ENCODE results near the gene FNBP1. TPM values are rescaled to one million over a fixed set of nuclear protein-coding genes. Genes with fewer than 3 reads are reported as not detected.

The FNBP1 gene
- total and polyA plus RNA-seq, 2 of the 8 experiments (the other 6 are each of a cell fraction or from before 2014, with no cell fraction given) = 7.2 to 40.9 TPM

DNA sequence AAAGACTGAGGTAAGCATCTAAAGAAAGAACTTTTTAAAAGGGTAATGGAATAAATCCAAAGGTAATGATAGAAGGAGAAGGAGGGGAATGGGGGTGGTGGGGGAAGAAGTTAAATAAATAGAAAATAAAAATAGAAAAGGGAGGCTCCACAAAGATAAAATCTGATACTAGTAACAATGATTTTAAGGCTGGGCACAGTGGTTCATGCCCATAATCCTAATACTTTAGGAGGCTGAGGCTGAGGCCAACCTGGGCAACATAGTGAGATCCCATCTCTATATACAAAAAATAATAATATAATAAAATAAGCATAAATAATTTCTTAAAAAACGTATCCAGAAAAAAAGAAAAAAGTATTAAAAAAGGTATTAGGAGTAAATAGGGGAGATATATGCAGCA, 89.3 kb downstream of the FNBP1 start:
- Histone ChIP-seq H3K9me3 (ENCODE audit: insufficient read depth in 2 of 2, low read depth in 1 of 2, low read length in 1 of 2) (no peaks in the 10 kb centered on the region), H3K27ac (ENCODE audit: low read depth, low read length) (no peak overlapping the region), H3K4me3 (ENCODE audit: extremely low read depth in 1 of 4, insufficient read depth in 2 of 4, low read depth in 3 of 4, low read length in 4 of 4) (no peak overlapping the region), H4K91ac (replicated peaks; ENCODE audit: insufficient read length, low read length) (no peak overlapping the region), H3K4me1 (replicated peaks in 1 of 4; ENCODE audit: control insufficient read depth in 3 of 4, insufficient read depth in 4 of 4, low read length in 3 of 4) (no peaks in the 10 kb centered on the region), H4K5ac (ENCODE audit: insufficient read length, low read depth, low read length) (no peak overlapping the region), H3K4ac (replicated peaks; ENCODE audit: insufficient read length, low read depth, low read length) (no peak overlapping the region), H3K56ac (replicated peaks; ENCODE audit: insufficient read length, low read depth, low read length) (no peak overlapping the region), H2AFZ (ENCODE audit: low read length) (no peak overlapping the region), H3K4me2 (ENCODE audit: insufficient read depth in 1 of 2, low read depth in 2 of 2, low read length in 2 of 2) (no peak overlapping the region), H3K9ac (replicated peaks in 1 of 4; ENCODE audit: extremely low read depth in 1 of 4, low read depth in 3 of 4, low read length in 3 of 4) (no peak overlapping the region), H3K79me1 (ENCODE audit: low read depth, low read length) (no peaks in the 10 kb centered on the region), H2BK5ac (ENCODE audit: low read depth, low read length) (no peak overlapping the region), H2BK20ac (ENCODE audit: low read length) (no peak overlapping the region), H4K20me1 (replicated peaks in 1 of 2; ENCODE audit: control insufficient read depth in 1 of 2, insufficient read depth in 2 of 2, low read length in 2 of 2) (no peaks in the 10 kb centered on the region), H3K18ac (ENCODE audit: extremely low read depth, low read length) (no peak overlapping the region), H3K36me3 (ENCODE audit: control insufficient read depth in 2 of 4, insufficient read depth in 4 of 4, low read length in 3 of 4) (no peaks in the 10 kb centered on the region; a peak in 3 of 8 replicates), H2BK120ac (replicated peaks; ENCODE audit: low read depth, low read length) (no peak overlapping the region), H4K8ac (ENCODE audit: extremely low read depth, insufficient read depth, low read length) (no peak overlapping the region), H2BK12ac (ENCODE audit: low read depth, low read length) (no peak overlapping the region), H3K23ac (ENCODE audit: insufficient read length) (no peak overlapping the region), H3K14ac (ENCODE audit: insufficient read length) (no peak overlapping the region), H3K23me2 (ENCODE audit: low read depth, low read length) (no peaks in the 10 kb centered on the region), H3K27me3 (replicated peaks in 1 of 4; ENCODE audit: control insufficient read depth in 3 of 4, extremely low read depth in 1 of 4, insufficient read depth in 3 of 4, low read length in 3 of 4) (no peaks in the 10 kb centered on the region), H2BK15ac (ENCODE audit: low read length) (no peak overlapping the region), H3K79me2 (ENCODE audit: control insufficient read depth in 1 of 2, insufficient read depth in 2 of 2, low read length in 2 of 2) (no peaks in the 10 kb centered on the region), H2AK5ac (ENCODE audit: low read depth, low read length) (no peak overlapping the region)
- DNase-seq (ENCODE audit: low read depth in 1 of 2, low spot score in 2 of 2) (no peak), FAIRE-seq (no peak)
- CTCF ChIA-PET (ENCODE audit: partially characterized antibody) = no interaction called here
- POLR2A ChIA-PET (ENCODE audit: partially characterized antibody) = no interaction called here
- WGBS, 2 experiments (ENCODE audit: extremely low coverage in 1 of 2, insufficient coverage in 1 of 2, insufficient read length in 1 of 2, insufficient replicate concordance in 2 of 2, low coverage in 1 of 2, low lambda C conversion rate in 2 of 2, missing lambda C conversion rate in 1 of 2) = 77 to 100% methylated on average over 1 of the region's 1 CpG
- no peak for TF ChIP-seq HDAC2 (IDR thresholded peaks at IDR 0.05; ENCODE audit: borderline replicate concordance in 1 of 2, low read depth in 2 of 2, low read length in 2 of 2)
- TF ChIP-seq TAF7 (optimal IDR thresholded peaks at IDR 0.05; ENCODE audit: borderline replicate concordance, low read depth, low read length) = no peak
- TF ChIP-seq ATF2 (IDR thresholded peaks at IDR 0.05; ENCODE audit: low read length) = no peak
- TF ChIP-seq SIN3A (conservative IDR thresholded peaks at IDR 0.05 in 1 of 2, IDR thresholded peaks at IDR 0.05 in 1 of 2; ENCODE audit: low read depth in 1 of 2, low read length in 2 of 2) = no peak
- no peak for TF ChIP-seq FOSL1 (IDR thresholded peaks at IDR 0.05; ENCODE audit: insufficient read depth, low read depth, low read length)
- TF ChIP-seq BRCA1 (IDR thresholded peaks at IDR 0.05; ENCODE audit: low read depth, low read length) = no peak
- TF ChIP-seq CBX8 (IDR thresholded peaks at IDR 0.05; ENCODE audit: borderline replicate concordance, low read depth, low read length) = no peak
- TF ChIP-seq, protein P1, sequence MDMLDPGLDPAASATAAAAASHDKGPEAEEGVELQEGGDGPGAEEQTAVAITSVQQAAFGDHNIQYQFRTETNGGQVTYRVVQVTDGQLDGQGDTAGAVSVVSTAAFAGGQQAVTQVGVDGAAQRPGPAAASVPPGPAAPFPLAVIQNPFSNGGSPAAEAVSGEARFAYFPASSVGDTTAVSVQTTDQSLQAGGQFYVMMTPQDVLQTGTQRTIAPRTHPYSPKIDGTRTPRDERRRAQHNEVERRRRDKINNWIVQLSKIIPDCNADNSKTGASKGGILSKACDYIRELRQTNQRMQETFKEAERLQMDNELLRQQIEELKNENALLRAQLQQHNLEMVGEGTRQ (IDR thresholded peaks at IDR 0.05; ENCODE audit: low read length) = no peak
- no peak for TF ChIP-seq KDM1A (IDR thresholded peaks at IDR 0.05; ENCODE audit: borderline replicate concordance, low read length)
- TF ChIP-seq ZNF274 (IDR thresholded peaks at IDR 0.05; ENCODE audit: borderline replicate concordance, extremely low read depth, low read length) = no peak
- TF ChIP-seq CBX5 (IDR thresholded peaks at IDR 0.05; ENCODE audit: low read depth, low read length) = no peak
